HG03469 (cell line): ENCODE data around the gene ATP2A2.
"Not testable (repeated sequence)": the region's sequence is repeated elsewhere in the genome, so short reads cannot be mapped to it uniquely, and the experiment has no call there.

Experiments
- ATAC-seq: cut with Tn5 transposase; IDR thresholded peaks from one replicate; pipeline ENCODE4 v1.9.1; 2021; ENCODE audit warnings: mild to moderate bottlenecking, moderate library complexity, moderate number of reproducible peaks; ENCODE audit not compliant: unreplicated experiment

The ATP2A2 gene

DNA sequence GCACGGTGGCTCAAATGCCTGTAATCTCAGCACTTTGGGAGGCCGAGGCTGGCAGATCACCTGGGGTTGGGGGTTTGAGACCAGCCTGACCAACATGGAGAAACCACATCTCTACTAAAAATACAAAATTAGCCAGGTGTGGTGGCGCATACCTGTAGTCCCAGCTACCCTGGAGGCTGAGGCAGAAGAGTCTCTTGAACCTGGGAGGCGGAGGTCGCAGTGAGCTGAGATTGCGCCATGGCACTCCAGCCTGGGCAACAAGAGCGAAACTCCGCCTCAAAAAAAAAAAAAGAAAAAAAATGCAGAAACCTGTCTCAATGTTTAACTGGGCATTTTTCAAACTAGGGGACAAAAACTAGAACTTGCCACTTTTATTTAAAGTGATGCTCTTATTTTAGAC is 59.2 kb downstream of the ATP2A2 start:
- not testable (repeated sequence) for ATAC-seq

DNA sequence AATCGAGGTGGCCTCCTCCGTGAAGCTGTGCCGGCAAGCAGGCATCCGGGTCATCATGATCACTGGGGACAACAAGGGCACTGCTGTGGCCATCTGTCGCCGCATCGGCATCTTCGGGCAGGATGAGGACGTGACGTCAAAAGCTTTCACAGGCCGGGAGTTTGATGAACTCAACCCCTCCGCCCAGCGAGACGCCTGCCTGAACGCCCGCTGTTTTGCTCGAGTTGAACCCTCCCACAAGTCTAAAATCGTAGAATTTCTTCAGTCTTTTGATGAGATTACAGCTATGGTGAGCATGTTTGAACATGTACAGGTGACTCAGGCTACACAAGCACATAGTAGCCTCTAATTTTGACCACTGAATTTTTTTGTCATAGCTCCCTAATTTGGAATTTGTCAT is 59.7 kb downstream of the ATP2A2 start:
- ATAC-seq = no peak

- ATAC-seq = no peak
Measured at GRCh38 chr12:110342157-110342556, 61.1 kb downstream of the ATP2A2 start.

GRCh38 chr12:110343114-110343513 is 62.1 kb downstream of the ATP2A2 start:
- no peak for ATAC-seq

GRCh38 chr12:110343736-110344555 is 62.9 kb downstream of the ATP2A2 start:
- ATAC-seq = no peak

GRCh38 chr12:110344657-110345056 is 63.6 kb downstream of the ATP2A2 start:
- ATAC-seq = no peak

DNA sequence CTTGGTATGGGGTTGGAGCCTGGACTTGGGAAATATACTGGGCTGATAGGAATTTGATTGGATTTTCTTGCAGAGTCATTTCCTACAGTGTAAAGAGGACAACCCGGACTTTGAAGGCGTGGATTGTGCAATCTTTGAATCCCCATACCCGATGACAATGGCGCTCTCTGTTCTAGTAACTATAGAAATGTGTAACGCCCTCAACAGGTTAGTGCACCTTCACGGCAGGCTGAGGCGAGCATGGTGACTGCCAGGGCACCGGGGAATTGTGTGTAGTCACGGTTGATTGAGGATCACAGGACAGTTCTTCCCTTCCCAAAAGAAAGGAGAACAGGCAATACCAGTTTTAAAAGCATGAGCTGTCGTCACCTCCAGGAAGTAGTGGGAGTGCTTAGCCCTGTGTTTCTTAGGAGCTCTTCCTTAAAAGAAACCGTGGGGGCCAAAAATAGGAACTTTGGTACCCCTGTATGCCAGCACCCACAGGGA is 64.2 kb downstream of the ATP2A2 start:
- no peak for ATAC-seq

- ATAC-seq = no peak
Measured at GRCh38 chr12:110345963-110346362, 64.9 kb downstream of the ATP2A2 start.

DNA sequence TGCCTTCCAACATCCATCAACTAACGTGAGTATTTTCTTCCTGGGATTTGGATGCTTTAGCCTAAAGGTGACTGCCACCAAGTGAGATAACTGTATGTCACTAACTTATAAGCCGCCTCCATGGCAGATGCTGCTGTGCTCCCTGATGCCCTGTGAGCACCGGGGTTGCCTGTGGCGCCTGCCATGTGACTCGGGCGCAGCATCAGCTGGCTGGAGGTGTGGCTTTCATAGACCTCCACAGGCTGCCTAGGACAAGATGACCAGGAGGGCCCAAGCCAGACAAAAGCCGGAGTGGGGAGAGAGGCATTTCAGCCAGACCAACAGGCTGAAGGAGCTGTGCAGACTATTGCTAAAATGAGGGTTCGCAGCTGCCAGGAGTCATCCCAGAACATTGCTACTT is 66.7 kb downstream of the ATP2A2 start:
- no peak for ATAC-seq

GRCh38 chr12:110348431-110349059 is 67.5 kb downstream of the ATP2A2 start:
- ATAC-seq = no peak

GRCh38 chr12:110349096-110349495 is 68.0 kb downstream of the ATP2A2 start:
- ATAC-seq = no peak

DNA sequence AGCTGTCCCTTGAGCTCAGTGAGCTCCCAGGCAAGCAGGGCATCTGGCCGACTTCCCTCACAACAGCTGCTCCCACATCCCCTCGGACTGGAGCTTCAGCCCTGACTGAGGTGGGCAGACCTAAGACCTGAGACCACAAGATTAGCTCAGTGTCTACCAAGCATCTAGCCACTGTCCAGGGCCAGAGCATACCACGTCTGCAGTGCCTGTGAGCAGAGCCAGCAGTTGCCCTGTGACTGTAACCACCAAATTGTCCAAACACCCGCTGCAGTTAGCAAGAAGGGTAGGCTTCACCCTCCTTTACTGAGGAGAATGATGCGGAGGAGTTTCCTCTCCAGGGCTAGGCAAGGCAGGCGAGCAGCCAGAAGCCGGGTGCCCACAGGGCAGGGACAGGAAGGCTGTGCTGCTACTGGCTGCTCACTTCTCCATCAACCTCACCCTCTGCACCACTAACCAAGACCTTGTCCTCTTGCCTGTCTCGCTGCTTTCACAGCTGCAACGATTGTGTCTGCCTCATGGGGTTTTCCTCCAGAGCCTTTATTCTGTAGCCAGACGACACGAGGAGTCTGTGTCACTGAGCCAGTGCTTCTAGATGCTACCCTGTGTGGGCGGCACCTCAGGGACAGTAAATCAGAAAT is 68.6 kb downstream of the ATP2A2 start:
- ATAC-seq = no peak

DNA sequence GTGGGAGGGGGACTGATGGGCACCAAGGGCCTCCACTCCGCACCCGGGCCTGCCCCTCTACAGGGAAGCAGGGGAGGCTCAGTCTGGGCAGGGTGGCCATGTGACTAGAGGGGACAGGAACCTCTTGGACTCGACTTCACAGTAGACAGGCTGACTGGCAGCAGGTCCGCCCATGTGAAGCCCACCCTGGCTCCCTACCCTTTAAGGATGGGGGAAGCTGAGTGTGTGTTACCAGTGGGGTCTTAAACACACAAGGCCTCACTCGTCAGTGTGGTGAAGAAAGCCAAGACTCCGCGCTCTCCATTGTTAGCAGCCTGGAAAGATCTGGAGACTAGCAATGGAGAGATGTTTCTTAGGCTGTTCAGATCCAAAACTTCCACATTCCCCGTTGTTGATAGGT is 70.1 kb downstream of the ATP2A2 start:
- ATAC-seq = no peak

DNA sequence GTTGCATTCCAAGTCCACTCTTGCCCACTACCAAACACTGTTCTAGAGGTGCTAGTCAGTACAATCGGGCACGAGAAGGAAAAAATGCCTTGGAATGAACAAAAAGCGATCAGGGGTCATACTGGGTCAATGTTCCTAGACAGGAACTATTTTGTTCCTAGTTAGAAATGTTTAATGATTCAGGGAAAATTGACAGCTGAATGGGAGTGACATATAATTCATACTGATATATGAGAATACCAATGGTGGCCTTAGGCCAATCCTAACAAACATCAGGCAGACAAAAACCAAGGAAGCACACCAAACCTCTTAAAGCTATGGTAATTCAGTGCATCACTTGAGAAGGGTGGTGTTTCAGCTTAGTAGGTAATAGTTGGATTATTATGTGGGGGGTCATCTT is 71.4 kb downstream of the ATP2A2 start:
- no peak for ATAC-seq

GRCh38 chr12:110353211-110353965 is 72.3 kb downstream of the ATP2A2 start:
- ATAC-seq = no peak

DNA sequence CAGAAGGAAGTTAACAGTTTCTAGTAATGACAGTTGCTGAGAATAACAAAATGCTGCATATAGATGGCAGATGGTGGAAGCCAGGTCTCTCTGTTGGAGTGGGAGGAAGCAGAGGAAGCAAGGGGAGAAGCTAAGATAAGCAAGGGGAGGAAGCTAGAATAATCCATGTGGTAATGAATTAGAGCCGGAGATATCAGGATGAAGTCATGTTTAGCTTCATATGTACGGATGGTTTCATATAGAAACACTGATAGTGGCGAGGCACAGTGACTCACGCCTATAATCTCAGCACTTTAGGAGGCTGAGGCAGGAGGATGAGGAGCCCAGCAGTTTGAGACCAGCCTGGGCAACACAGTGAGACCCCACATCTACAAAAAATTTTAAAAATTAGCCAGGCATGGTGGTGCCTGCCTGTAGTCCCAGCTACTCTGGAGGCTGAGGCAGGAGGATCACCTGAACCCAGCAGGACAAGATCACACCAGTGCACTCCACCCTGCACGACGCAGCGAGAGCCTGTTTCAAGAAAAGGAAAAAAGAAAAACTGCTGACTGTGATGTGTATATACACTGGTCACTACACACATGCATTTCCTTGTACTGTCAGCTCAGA is 73.2 kb downstream of the ATP2A2 start:
- no peak for ATAC-seq

DNA sequence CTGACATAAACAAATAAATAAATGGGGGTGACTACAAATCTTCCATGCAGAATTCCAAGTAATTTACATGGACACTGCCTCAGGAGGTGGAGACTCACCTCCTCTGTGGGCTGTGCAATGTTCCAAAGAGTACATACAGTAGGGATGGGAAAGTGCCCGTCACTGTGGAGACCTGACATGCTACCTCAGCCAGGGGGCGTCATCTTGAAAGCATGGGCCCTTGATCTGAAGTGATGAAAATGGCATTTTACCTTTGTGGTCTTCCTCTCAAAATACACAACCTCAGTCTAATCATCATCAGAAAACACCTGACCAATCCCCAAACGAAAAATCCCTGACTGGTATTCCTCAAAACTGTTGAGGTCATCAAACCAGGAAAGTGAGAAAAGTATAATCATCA is 74.0 kb downstream of the ATP2A2 start:
- no peak for ATAC-seq

GRCh38 chr12:110358384-110359097 is 77.5 kb downstream of the ATP2A2 start:
- not testable (repeated sequence) for ATAC-seq

DNA sequence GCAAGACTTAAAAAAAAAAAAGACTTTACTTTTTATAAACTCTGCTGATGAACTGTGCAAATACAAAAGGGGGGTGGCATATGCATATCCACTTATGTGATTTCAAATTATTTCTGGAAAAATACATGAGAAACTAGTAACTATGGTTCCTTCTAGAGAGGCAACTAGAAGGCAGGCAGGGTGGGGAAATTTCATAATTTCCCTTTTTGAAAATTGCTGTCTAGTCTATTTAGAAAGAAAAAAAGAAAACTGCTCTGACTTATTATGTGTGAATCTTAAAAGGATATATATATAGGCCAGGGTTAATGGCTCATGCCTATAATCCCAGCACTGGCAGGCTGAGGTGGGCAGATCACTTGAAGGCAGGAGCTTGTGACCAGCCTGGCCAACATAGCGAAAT is 80.2 kb downstream of the ATP2A2 start:
- no peak for ATAC-seq
